NCI-H2196 treated with DMSO at 0.1 percent for 48 hours (cell line): ENCODE measurements around the gene IFNLR1.

Source experiments
- DNase-seq: peaks from one replicate; lab custom pipeline; 2025; ENCODE audit not compliant: unreplicated experiment; lab: John Stamatoyannopoulos, UW

IFNLR1 gene

DNA sequence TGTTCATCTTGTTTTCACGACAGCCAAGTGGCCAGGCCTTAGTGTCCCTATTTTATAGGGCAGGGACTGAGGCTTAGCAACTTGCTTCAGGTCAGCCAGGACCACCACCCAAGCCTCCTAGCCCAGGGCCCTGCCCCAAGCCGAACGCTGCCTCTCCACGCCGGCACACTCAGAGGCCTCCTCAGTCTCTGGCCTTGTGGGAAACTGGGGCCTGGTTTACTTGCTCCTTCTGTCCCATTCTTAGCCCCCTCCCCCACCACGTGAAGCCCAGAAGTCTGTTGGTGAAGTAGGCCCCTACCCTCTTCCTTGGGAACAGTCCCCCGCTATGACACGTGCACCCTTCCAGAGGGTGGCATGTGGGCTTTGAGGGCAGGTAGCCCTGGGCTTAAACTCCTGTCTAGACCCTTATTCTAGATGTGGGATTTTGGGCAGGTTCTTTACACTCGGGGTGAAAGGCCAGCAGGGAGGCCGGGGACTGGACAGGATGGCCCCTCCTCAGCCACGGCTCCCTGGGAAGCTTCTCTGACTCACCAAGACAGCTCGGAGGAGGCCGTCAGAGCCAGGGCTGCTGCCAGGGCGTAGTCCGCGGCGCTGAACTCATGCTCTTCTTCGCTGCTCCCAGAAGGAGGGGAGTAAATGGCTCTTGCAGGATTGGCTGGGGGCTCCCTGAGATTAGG lies 79.5 kb downstream of the IFNLR1 start:
- no peak for DNase-seq

DNA sequence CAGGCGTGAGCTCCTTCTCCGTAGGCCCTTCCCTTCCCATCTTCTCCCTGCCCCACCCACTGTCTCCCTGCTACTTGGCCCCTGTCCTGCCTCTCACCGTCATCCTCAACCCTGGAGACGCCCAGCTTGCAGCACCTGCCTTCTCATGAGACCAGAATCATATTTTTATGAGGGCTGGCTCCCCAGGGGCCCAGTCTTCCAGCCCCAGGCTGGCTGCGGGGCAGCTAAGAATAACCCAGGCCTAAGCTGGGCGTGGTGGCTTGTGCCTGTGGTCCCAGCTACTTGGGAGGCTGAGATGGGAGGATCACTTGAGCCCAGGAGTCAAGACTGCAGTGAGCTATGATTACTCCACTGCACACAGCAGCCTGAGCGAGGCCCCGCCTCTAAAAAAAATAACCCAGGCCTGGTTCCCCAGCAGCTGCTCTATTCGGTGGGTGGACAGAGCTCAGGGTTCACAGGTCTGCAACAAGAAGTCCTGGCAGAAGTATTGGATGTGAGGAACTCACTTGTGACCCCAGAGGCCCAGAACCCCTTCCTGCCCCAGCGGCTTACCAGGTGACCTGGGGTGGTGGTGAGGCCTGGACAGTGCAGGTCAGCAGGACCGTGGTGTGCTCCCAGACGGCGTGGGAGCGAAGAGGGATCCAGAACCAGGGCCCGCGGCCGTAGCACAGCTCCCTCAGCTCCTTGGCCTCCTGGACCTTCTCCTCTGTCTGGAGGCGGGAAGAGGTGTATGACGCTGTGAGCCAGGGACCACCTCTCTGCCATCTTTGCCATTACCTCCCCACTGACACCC lies 81.5 kb downstream of the IFNLR1 start:
- DNase-seq, result no peak

DNA sequence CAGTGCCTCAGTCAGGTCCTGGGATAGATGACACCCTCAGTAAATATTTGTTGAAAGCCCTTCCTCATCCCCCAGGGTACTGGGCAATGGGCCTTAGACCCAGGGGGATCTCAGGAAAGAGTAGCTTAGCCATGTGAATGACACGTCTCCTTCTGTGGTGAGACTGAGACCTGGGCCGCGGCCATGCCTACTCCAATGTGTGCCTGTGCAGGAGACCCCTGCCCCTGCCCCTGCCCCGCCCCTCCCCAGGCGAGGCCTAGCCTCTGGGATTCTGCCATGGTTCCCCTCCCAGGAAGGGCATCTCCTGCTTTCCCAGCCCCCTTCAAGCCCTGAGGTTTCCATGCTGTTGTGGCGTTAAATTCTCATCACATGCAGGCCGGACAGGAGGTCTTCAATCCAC lies 82.2 kb downstream of the IFNLR1 start:
- DNase-seq, result no peak
